Activated B cell treated with CpG ODN at 0.5 μM for 24 hours (primary cell): ENCODE measurements around the gene L3MBTL4. TPM values are rescaled to one million over a fixed set of nuclear protein-coding genes. Genes with fewer than 3 reads are reported as not detected.

Source experiments
- ATAC-seq: fragments of 200-7000 bp; cut with Tn5 transposase; one replicate; pipeline ENCODE4 v1.10.0; 2021; ENCODE audit warnings: low read depth, mild to moderate bottlenecking, moderate library complexity
- CTCF ChIA-PET: fragments of 350-600 bp; sonication (Branson Sonifier 250); formaldehyde crosslinking; loops from one replicate; lab custom pipeline; 2021; ENCODE audit warnings: antibody characterized with exemption; lab: Charles Lee
- POLR2A ChIA-PET: fragments of 350-600 bp; sonication (Branson Sonifier 250); formaldehyde crosslinking; loops from one replicate; lab custom pipeline; 2021; ENCODE audit warnings: antibody characterized with exemption; lab: Charles Lee
- DNase-seq: peaks from one replicate; pipeline ENCODE4 v3.0.0; 2022
- H3K27ac Mint-ChIP-seq: one replicate; pipeline ENCODE4 v1.8.0; 2020; ENCODE audit warnings: mixed read lengths
- H3K27me3 Mint-ChIP-seq: one replicate; pipeline ENCODE4 v1.8.0; 2021; ENCODE audit warnings: mixed read lengths
- H3K36me3 Mint-ChIP-seq: one replicate; pipeline ENCODE4 v1.8.0; 2021; ENCODE audit warnings: low read depth, mixed read lengths
- H3K4me1 Mint-ChIP-seq: one replicate; pipeline ENCODE4 v1.8.0; 2021; ENCODE audit warnings: mixed read lengths
- H3K4me3 Mint-ChIP-seq: one replicate; pipeline ENCODE4 v1.8.0; 2020; ENCODE audit warnings: mild to moderate bottlenecking, mixed read lengths
- H3K9me3 Mint-ChIP-seq: one replicate; pipeline ENCODE4 v1.8.0; 2020; ENCODE audit warnings: mixed read lengths
- CTCF ChIP-seq: fragments of 200-600 bp; IDR thresholded peaks from one replicate; pipeline ENCODE4 v1.8.0; 2022; ENCODE audit warnings: antibody characterized with exemption, mild to moderate bottlenecking
- intact Hi-C: fragments of 100-400 bp; cut with micrococcal nuclease; formaldehyde crosslinking; loops from one replicate; pipeline ENCODE4 v1.15.1; 2024
- total RNA-seq: library from RNA; stranded (reverse); gene quantifications from 2 replicates; pipeline ENCODE4 v1.2.3, GENCODE V29; 2022

The L3MBTL4 gene
- total RNA-seq, 1 donor from 2014 or later: 12.3 TPM

DNA sequence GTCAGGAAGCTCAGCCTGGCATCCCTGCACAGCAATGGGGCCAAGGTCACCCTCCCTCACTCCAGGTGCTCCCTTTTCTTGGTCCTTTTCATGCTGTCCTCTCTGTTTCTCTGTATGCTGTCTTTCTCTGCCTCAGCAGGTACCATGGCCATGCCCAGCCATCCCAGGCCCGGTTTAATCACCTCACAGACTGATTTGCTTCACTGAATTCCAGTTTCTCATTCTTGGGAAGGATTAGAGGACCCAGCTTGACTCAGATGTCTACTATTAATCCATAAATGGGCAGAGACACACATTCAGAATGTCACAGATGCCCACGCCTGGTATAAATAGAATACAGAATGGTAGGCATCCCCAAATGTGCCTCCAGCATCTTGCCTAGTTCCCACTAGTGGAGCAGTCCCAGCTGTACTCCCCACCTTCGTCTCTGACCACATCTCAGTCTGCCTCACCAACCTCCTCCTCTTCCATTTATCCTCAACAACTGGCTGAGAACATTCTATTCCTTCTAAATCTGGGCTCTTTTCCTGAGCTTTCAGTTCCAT lies 14.2 kb upstream of the L3MBTL4 start:
- H3K4me3 Mint-ChIP-seq: no peak overlapping the region
- H3K4me1 Mint-ChIP-seq: no peaks in the 10 kb centered on the region
- ChIA-PET CTCF (no interaction called here), POLR2A (no interaction called here)
- H3K9me3 Mint-ChIP-seq: no peaks in the 10 kb centered on the region
- DNase-seq: no peak
- no peak for TF ChIP-seq CTCF
- intact Hi-C loops: no loop called here
- ATAC-seq: no peak
- no peaks in the 10 kb centered on the region for H3K27me3 Mint-ChIP-seq
- H3K27ac Mint-ChIP-seq: no peak overlapping the region
- no peaks in the 10 kb centered on the region for H3K36me3 Mint-ChIP-seq

DNA sequence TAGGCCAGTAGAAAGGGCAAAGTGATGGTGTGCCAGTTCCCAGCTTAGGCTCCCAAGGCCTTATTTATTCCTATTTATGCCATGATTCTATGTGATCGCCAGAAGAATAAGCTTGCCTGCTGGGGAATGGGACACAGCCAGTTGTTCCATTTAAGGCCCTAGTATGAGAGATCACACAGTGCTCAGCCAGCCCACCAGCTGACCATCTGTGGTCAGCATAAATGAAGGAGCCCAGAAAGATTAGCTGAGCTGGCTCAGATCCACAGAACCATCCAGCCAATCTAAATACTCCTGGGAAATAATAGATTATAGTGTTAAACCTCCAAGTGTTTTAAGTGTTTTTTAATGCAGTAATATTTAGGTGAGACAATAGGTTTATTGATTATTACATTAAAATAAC lies 12.6 kb upstream of the L3MBTL4 start:
- H3K27me3 Mint-ChIP-seq: no peaks in the 10 kb centered on the region
- ChIA-PET CTCF (no interaction called here), POLR2A (no interaction called here)
- intact Hi-C loops: no loop called here
- TF ChIP-seq CTCF: no peak
- no peaks in the 10 kb centered on the region for H3K4me1 Mint-ChIP-seq
- H3K4me3 Mint-ChIP-seq: no peak overlapping the region
- ATAC-seq (no peak), DNase-seq (no peak)
- no peaks in the 10 kb centered on the region for H3K9me3 Mint-ChIP-seq
- H3K36me3 Mint-ChIP-seq: no peaks in the 10 kb centered on the region
- H3K27ac Mint-ChIP-seq: no peak overlapping the region

GRCh38 chr18:6423289-6423688 lies 8.6 kb upstream of the L3MBTL4 start:
- intact Hi-C loops: no loop called here
- CTCF ChIA-PET: no interaction called here
- H3K36me3 Mint-ChIP-seq: no peaks in the 10 kb centered on the region
- no peak for TF ChIP-seq CTCF
- DNase-seq: no peak
- ATAC-seq: no peak
- H3K27ac Mint-ChIP-seq: no peak overlapping the region
- H3K4me3 Mint-ChIP-seq: no peak overlapping the region
- POLR2A ChIA-PET: no interaction called here
- no peaks in the 10 kb centered on the region for H3K27me3 Mint-ChIP-seq
- no peaks in the 10 kb centered on the region for H3K9me3 Mint-ChIP-seq
- no peaks in the 10 kb centered on the region for H3K4me1 Mint-ChIP-seq

- CTCF ChIA-PET: no interaction called here
- Mint-ChIP-seq H3K27ac (no peak overlapping the region), H3K4me3 (peak overlapping the region; percentile 75), H3K4me1 (peaks cover 30% of the 10 kb centered on the region), H3K36me3 (peaks cover 3% of the 10 kb centered on the region), H3K9me3 (no peaks in the 10 kb centered on the region), H3K27me3 (peaks cover 8% of the 10 kb centered on the region)
- DNase-seq: peak; percentile 63
- POLR2A ChIA-PET: no interaction called here
- peak; percentile 83 for ATAC-seq
- no peak for TF ChIP-seq CTCF
- intact Hi-C loops: loop anchor here (2.0 to 10.0 kb wide), 3 partner anchors 439 to 1179 kb away; partner anchors contain the start of gene ZBTB14
Observed at GRCh38 chr18:6414118-6414722, 491 bp downstream of the L3MBTL4 start.

- Mint-ChIP-seq H3K4me1 (peaks cover 30% of the 10 kb centered on the region), H3K36me3 (peaks cover 3% of the 10 kb centered on the region), H3K4me3 (peak overlapping the region; percentile 75), H3K27ac (peak overlapping the region; percentile 68), H3K9me3 (no peaks in the 10 kb centered on the region), H3K27me3 (peaks cover 8% of the 10 kb centered on the region)
- ChIA-PET CTCF (interaction anchor here (0.8 kb wide), 1 partner anchor 9 kb away, joined by 4 read pairs; no protein-coding TSS in a partner anchor), POLR2A (no interaction called here)
- no peak for TF ChIP-seq CTCF
- ATAC-seq (no peak), DNase-seq (no peak)
- intact Hi-C loops: loop anchor here (2.0 to 10.0 kb wide), 3 partner anchors 439 to 1179 kb away; partner anchors contain the start of gene ZBTB14
Observed at GRCh38 chr18:6413579-6414117, 1.1 kb downstream of the L3MBTL4 start.
